BE2C (cell line): ENCODE data around the gene ULBP2.
"Not testable (repeated sequence)": the region's sequence is repeated elsewhere in the genome, so short reads cannot be mapped to it uniquely, and the experiment has no call there.

ENCODE experiments used
- DNase-seq: peaks from one replicate; pipeline ENCODE4 v3.0.0-alpha.2; 2020
- H3K27me3 ChIP-seq: fragments of 250-450 bp; sonication (Bioruptor Pico); 2 replicates; pipeline ENCODE4 v1.5.1; 2020; ENCODE audit warnings: mild to moderate bottlenecking
- H3K36me3 ChIP-seq: fragments of 250-450 bp; sonication (Bioruptor Pico); 2 replicates; pipeline ENCODE4 v1.5.1; 2020; ENCODE audit warnings: mild to moderate bottlenecking
- H3K4me1 ChIP-seq: fragments of 250-450 bp; sonication (Bioruptor Pico); 2 replicates; pipeline ENCODE4 v1.5.1; 2020
- H3K4me3 ChIP-seq: 2 replicates; pipeline ENCODE4 v1.5.1; 2011; ENCODE audit warnings: low read depth, low read length
- H3K9me3 ChIP-seq: fragments of 250-450 bp; sonication (Bioruptor Pico); 2 replicates; pipeline ENCODE4 v1.5.1; 2020
- TF ChIP-seq, protein P1 (sequence below): IDR thresholded peaks from 2 replicates; pipeline ENCODE4 v1.5.1; 2012; ENCODE audit warnings: mild to moderate bottlenecking, low read depth, low read length

Gene ULBP2

DNA sequence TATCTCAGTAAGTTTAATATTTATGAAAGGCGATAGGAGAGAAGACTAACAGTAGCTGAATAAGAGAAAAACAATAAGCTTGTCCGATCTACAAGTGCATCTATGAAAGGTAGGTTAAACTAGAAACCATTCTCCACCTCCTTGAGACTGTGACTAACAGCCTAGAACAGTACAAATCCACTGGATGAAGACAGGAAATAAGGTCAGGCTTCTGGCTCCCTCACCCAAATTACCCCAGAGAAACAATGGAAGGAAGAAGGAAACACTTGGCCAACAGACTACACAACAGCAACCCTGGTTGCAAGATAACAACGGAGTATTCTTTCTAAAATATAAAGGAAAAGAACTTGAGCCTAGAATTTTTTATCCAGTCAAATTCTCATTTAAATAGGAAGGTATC, 16.3 kb downstream of the ULBP2 start:
- H3K27me3 ChIP-seq = peaks cover 54% of the 10 kb centered on the region
- not testable (repeated sequence) for H3K4me3 ChIP-seq, H3K36me3 ChIP-seq, DNase-seq, H3K9me3 ChIP-seq, H3K4me1 ChIP-seq

DNA sequence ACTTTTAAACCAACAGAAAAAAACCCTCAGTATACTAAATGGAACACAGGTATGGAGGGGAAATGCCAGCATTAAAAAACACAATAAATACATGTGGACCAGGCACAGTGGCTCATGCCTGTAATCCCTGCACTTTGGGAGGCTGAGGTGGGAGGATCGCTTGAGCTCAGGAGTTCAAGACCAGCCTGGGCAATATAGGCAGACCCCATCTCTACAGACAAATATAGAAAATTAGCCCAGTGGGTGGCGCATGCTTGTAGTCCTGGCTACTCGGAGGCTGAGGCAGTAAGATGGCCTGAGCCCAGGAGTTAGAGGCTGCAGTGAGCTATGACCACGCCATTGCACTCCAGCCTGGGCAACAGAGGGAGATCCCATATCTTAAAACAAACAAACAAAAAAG, 18.0 kb downstream of the ULBP2 start:
- H3K36me3 ChIP-seq, H3K4me3 ChIP-seq, H3K9me3 ChIP-seq, DNase-seq, H3K4me1 ChIP-seq: not testable (repeated sequence)
- peaks cover 58% of the 10 kb centered on the region for H3K27me3 ChIP-seq

DNA sequence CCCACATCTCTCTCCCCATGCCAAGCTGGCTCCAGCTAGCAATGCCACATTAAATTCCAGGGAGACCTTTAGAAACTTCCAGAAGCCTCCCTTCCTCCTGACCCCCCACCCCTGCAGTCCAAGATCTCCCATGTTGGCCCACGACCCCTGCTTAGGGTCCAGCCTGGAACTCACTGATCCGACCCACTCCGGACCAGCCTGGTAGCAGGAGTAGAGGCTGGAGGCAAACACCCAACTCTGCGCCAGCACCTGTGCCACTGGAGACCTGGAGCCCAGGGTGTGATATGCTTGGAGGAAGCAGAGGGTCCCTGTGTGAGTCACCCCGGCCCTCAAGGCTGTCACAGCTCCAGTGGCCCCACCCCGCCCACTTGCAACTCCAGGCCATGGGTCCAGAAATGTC, 18.7 kb downstream of the ULBP2 start:
- TF ChIP-seq, protein P1, sequence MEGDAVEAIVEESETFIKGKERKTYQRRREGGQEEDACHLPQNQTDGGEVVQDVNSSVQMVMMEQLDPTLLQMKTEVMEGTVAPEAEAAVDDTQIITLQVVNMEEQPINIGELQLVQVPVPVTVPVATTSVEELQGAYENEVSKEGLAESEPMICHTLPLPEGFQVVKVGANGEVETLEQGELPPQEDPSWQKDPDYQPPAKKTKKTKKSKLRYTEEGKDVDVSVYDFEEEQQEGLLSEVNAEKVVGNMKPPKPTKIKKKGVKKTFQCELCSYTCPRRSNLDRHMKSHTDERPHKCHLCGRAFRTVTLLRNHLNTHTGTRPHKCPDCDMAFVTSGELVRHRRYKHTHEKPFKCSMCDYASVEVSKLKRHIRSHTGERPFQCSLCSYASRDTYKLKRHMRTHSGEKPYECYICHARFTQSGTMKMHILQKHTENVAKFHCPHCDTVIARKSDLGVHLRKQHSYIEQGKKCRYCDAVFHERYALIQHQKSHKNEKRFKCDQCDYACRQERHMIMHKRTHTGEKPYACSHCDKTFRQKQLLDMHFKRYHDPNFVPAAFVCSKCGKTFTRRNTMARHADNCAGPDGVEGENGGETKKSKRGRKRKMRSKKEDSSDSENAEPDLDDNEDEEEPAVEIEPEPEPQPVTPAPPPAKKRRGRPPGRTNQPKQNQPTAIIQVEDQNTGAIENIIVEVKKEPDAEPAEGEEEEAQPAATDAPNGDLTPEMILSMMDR = no peak
- no peaks in the 10 kb centered on the region for H3K36me3 ChIP-seq
- peaks cover 59% of the 10 kb centered on the region for H3K27me3 ChIP-seq
- no peaks in the 10 kb centered on the region for H3K4me1 ChIP-seq
- no peaks in the 10 kb centered on the region for H3K9me3 ChIP-seq
- H3K4me3 ChIP-seq = no peak overlapping the region
- no peak for DNase-seq

DNA sequence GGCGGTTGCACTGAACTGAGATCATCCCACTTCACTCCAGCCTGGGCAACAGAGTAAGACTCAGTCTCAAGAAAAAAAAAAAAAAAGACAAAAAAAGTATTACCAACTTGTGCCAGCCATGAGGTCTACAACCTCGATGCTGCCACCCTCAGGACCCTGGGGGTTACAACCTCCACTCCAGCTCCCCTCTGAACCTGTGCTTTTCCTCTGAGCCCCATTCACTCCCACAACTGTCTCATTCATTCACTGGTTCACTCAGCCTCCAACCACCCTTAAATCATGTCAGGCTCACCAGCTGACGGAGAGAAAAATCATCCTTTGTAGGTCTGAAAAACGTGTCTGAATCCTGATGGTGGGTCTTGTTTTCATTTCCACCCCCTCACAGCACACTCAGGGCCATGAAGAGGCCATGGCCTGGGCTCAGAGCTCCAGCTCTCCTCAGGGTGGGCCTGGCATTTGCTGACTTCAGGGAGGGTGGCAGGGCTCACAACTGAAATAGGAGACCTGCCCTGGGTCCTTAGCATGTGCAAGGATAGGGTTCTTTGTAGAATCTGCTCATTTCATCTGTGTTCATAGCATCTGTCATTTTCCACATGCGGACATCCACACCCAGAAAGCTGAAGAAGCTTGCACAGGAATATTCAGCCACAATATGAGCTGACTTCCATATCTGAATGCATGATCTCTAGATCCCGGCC, 20.1 kb downstream of the ULBP2 start:
- Histone ChIP-seq H3K9me3 (no peaks in the 10 kb centered on the region), H3K4me3 (no peak overlapping the region), H3K36me3 (no peaks in the 10 kb centered on the region), H3K27me3 (peaks cover 55% of the 10 kb centered on the region), H3K4me1 (no peaks in the 10 kb centered on the region)
- DNase-seq = peak; percentile 40
- TF ChIP-seq, protein P1 = peak; percentile 41

DNA sequence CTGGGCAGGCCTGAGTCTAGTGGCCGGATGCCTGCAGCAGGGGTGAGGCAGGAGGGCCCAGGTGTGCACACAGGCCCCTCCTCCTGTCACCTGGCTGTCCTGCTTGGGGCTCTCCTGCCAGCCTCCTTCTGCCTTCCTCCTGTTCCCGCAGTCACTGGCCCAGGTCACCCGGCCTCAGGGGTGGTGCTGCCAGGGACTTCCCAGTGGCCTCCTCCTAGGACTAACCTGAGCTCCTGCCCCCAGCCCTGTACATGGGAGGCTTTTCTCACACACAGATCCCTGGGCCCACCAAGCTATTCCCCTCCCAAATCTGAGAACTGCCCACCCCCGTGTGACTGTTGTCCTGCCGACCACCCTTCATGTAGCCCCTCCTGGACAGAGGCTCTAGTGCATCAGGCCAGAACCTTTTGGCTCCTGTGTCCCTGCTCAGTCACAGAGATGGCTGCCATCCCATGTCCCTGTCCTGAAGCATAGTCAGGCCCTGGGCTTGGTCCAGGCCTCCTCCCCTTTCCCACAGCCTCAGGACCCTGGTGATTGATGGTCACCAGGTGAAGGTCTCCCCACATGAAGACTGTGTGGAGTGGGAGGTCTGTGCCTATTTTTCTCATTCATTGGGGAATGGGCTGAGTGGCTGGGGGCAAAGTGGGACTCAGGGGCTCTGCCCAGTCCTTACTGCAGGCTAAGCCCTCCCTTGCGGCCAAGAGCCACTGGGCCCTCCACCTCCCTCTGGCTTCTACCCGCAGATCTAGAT, 20.8 kb downstream of the ULBP2 start:
- Histone ChIP-seq H3K4me3 (peak overlapping the region; percentile 65), H3K27me3 (peaks cover 48% of the 10 kb centered on the region)

DNA sequence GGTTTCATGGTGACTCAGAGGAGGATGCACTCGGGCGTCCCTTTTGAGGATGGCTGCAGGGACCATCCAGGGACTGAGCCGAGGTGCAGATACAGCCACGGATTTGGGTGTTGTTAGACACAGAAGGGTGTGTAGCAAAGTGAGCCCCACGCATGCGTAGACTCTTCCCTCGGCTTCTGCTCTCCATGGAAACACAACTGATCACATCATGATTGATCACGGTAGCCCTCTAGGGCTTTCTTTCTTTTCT, 21.3 kb downstream of the ULBP2 start:
- peaks cover 44% of the 10 kb centered on the region for H3K27me3 ChIP-seq
- no peaks in the 10 kb centered on the region for H3K36me3 ChIP-seq
- TF ChIP-seq, protein P1 = no peak
- no peak for DNase-seq
- peak overlapping the region; percentile 65 for H3K4me3 ChIP-seq
- no peaks in the 10 kb centered on the region for H3K4me1 ChIP-seq
- no peaks in the 10 kb centered on the region for H3K9me3 ChIP-seq

More for the DNA sequence above, 20.8 kb downstream of the ULBP2 start:
- H3K9me3 ChIP-seq = no peaks in the 10 kb centered on the region
- DNase-seq = no peak
- no peaks in the 10 kb centered on the region for H3K4me1 ChIP-seq
- no peaks in the 10 kb centered on the region for H3K36me3 ChIP-seq
- TF ChIP-seq, protein P1 = no peak

DNA sequence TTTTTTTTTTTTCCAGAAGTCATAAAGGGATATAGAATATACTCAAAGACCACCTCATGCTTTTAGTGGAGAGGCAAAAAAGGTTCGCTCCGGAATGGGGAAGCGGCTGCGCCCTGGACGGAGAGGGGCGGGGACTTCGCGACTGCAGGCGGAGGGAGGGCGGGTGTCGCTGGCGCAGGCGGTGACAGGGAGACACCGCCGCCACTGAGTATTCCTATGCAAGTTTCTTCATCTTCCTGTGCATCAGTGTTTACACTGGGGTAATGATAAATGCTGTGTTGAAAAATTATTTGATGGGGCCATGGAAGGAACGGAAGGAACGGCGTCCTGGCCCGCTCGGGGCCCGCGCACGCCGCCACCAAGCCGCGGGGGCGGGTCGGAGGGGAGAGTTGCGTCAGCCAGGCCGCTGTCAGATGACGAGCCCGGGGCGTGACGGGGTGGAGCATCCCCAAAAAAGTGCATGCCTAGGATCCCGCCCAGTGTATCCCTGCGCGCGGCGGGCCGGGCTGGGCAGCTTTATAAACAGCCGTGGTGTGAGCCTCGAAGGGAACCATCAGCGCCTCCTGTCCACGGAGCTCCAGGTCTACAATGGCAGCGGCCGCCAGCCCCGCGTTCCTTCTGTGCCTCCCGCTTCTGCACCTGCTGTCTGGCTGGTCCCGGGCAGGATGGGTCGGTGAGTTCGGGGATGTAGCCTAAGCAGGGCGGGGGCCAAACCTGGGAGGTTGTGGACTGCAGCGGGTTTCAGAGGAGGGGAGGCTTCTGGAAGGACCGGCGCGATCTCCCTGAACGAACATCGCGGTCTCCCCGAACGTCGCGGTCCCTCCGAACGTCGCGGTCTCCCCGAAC, 21.9 kb downstream of the ULBP2 start, which contains the start of gene ULBP1:
Gene ULBP1, plus strand, starts transcription at position 482 of the 846 bp plus-strand sequence. Its CDS starts 107 bp downstream, at position 589.
- peak; percentile 61 for DNase-seq
- H3K36me3 ChIP-seq = no peaks in the 10 kb centered on the region
- TF ChIP-seq, protein P1 = 0 out of 2 replicates have a peak, but pooled peaks have one; percentile 4
- H3K4me1 ChIP-seq = no peaks in the 10 kb centered on the region
- H3K9me3 ChIP-seq = no peaks in the 10 kb centered on the region
- H3K4me3 ChIP-seq = peak within 1 kb of the TSS; percentile 65
- peaks cover 43% of the 10 kb centered on the region for H3K27me3 ChIP-seq
